ENCODE results near the gene STT3A.

The STT3A gene

DNA sequence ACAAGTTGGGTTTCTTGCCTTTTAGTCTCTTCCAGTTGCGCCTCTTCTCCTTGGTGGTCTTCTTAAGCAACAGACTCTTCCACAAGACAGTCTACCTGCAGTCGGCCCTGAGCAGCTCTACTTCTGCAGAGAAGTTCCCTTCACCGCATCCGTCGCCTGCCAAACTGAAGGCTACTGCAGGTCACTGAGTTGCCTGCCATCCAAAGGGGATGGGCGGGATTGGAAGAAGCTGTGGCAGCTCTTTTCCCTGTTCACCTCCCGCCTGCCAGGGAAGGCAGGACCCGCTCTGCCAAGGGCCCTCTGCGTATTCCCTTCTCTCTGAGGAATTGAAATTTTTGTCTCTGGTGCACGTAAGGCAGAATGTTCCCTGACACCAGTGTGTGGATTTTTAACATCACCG lies 9.2 kb upstream of the STT3A start:
- no peak for DNase-seq (ENCODE audit: low read depth in 1 of 2, low spot score in 1 of 2)
- Histone ChIP-seq H3K27ac (replicated peaks) (no peak overlapping the region), H3K4me3 (replicated peaks; ENCODE audit: insufficient read depth, low read length) (no peak overlapping the region), H3K27me3 (ENCODE audit: insufficient read depth, poor library complexity, severe bottlenecking) (no peaks in the 10 kb centered on the region)
- TF ChIP-seq SPI1 (IDR thresholded peaks at IDR 0.05; ENCODE audit: borderline replicate concordance, low read depth) = no peak
- TF ChIP-seq POLR2AphosphoS5 (IDR thresholded peaks at IDR 0.05; ENCODE audit: low read depth) = no peak
- TF ChIP-seq, protein P1, sequence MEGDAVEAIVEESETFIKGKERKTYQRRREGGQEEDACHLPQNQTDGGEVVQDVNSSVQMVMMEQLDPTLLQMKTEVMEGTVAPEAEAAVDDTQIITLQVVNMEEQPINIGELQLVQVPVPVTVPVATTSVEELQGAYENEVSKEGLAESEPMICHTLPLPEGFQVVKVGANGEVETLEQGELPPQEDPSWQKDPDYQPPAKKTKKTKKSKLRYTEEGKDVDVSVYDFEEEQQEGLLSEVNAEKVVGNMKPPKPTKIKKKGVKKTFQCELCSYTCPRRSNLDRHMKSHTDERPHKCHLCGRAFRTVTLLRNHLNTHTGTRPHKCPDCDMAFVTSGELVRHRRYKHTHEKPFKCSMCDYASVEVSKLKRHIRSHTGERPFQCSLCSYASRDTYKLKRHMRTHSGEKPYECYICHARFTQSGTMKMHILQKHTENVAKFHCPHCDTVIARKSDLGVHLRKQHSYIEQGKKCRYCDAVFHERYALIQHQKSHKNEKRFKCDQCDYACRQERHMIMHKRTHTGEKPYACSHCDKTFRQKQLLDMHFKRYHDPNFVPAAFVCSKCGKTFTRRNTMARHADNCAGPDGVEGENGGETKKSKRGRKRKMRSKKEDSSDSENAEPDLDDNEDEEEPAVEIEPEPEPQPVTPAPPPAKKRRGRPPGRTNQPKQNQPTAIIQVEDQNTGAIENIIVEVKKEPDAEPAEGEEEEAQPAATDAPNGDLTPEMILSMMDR (IDR thresholded peaks at IDR 0.05; ENCODE audit: insufficient read depth, low read length) = no peak
- TF ChIP-seq, protein P2, sequence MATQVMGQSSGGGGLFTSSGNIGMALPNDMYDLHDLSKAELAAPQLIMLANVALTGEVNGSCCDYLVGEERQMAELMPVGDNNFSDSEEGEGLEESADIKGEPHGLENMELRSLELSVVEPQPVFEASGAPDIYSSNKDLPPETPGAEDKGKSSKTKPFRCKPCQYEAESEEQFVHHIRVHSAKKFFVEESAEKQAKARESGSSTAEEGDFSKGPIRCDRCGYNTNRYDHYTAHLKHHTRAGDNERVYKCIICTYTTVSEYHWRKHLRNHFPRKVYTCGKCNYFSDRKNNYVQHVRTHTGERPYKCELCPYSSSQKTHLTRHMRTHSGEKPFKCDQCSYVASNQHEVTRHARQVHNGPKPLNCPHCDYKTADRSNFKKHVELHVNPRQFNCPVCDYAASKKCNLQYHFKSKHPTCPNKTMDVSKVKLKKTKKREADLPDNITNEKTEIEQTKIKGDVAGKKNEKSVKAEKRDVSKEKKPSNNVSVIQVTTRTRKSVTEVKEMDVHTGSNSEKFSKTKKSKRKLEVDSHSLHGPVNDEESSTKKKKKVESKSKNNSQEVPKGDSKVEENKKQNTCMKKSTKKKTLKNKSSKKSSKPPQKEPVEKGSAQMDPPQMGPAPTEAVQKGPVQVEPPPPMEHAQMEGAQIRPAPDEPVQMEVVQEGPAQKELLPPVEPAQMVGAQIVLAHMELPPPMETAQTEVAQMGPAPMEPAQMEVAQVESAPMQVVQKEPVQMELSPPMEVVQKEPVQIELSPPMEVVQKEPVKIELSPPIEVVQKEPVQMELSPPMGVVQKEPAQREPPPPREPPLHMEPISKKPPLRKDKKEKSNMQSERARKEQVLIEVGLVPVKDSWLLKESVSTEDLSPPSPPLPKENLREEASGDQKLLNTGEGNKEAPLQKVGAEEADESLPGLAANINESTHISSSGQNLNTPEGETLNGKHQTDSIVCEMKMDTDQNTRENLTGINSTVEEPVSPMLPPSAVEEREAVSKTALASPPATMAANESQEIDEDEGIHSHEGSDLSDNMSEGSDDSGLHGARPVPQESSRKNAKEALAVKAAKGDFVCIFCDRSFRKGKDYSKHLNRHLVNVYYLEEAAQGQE (IDR thresholded peaks at IDR 0.05; ENCODE audit: insufficient replicate concordance, low read depth) = no peak
- TF ChIP-seq GABPA (IDR thresholded peaks at IDR 0.05; ENCODE audit: low read depth) = no peak

DNA sequence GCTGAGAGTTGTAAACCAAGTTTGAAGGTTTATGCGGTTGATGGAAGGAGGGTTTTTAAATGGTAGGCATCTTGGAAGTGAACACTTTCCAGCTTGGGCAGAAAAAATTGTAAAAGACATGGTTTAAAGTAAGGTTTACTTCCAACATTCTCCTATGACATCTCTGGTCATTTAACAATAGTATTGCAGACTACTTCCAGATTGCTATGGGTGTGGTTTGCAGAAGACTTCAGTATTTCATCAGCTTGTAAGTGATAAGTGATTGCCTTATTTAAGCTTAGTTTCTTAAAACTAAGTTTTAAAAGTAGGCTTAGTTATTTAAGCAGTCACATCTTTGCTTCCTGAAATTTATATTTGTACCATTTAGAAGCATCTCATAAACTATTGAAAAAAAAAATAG lies 7.2 kb upstream of the STT3A start:
- DNase-seq (ENCODE audit: low read depth in 1 of 2, low spot score in 1 of 2) = no peak
- TF ChIP-seq, protein P1 (IDR thresholded peaks at IDR 0.05; ENCODE audit: insufficient read depth, low read length) = no peak
- TF ChIP-seq, protein P2 (IDR thresholded peaks at IDR 0.05; ENCODE audit: insufficient replicate concordance, low read depth) = no peak
- no peak for TF ChIP-seq SPI1 (IDR thresholded peaks at IDR 0.05; ENCODE audit: borderline replicate concordance, low read depth)
- TF ChIP-seq GABPA (IDR thresholded peaks at IDR 0.05; ENCODE audit: low read depth) = no peak
- no peak for TF ChIP-seq POLR2AphosphoS5 (IDR thresholded peaks at IDR 0.05; ENCODE audit: low read depth)
- H3K4me3 ChIP-seq (replicated peaks; ENCODE audit: insufficient read depth, low read length) = no peak overlapping the region
- no peak overlapping the region for H3K27ac ChIP-seq (replicated peaks)
- H3K27me3 ChIP-seq (ENCODE audit: insufficient read depth, poor library complexity, severe bottlenecking) = no peaks in the 10 kb centered on the region

DNA sequence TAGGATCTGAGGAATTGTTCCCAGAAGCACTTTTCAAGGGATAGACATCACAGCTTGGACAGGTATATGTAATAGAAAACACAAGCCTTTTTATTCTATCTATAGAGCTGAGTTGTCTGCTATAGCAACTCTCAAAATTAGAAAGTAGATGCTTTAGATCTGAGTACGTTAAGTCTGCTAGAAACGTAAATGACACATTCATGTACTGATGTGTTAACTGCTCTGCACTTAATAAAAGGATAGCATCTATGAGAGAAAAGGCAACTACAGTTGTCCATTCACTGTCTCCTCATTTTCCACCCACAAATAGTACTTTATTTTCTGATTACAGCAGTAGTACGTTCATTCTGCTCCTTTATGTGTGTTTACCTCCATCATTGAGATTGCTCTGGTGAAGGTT lies 6.0 kb upstream of the STT3A start:
- TF ChIP-seq, protein P2 (IDR thresholded peaks at IDR 0.05; ENCODE audit: insufficient replicate concordance, low read depth) = no peak
- no peak for TF ChIP-seq POLR2AphosphoS5 (IDR thresholded peaks at IDR 0.05; ENCODE audit: low read depth)
- Histone ChIP-seq H3K27ac (replicated peaks) (no peak overlapping the region), H3K27me3 (ENCODE audit: insufficient read depth, poor library complexity, severe bottlenecking) (no peaks in the 10 kb centered on the region)

DNA sequence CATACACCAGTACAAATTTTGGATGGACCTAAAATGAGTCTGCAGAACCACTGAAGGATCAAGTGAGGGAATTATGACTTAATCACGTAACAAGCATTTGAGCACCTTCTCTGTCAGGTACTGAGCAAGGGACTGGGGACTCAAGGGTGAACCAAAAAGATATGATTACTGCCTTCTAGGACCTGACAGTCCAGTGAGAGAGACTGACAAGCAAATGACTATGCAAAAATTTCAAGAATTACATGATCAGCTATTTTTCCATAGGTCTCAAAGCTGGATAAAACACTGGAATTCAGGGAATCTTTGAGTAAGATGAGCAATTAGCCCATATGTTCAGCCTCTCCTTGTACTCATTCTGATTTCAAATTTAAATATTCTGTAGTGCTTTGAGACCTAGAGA lies 5.2 kb upstream of the STT3A start:
- TF ChIP-seq SPI1 (IDR thresholded peaks at IDR 0.05; ENCODE audit: borderline replicate concordance, low read depth) (no peak), POLR2AphosphoS5 (IDR thresholded peaks at IDR 0.05; ENCODE audit: low read depth) (no peak), GABPA (IDR thresholded peaks at IDR 0.05; ENCODE audit: low read depth) (no peak)
- TF ChIP-seq, protein P1 (IDR thresholded peaks at IDR 0.05; ENCODE audit: insufficient read depth, low read length) = no peak
- TF ChIP-seq, protein P2 (IDR thresholded peaks at IDR 0.05; ENCODE audit: insufficient replicate concordance, low read depth) = no peak
- Histone ChIP-seq H3K27ac (replicated peaks) (no peak overlapping the region), H3K4me3 (replicated peaks; ENCODE audit: insufficient read depth, low read length) (no peak overlapping the region), H3K27me3 (ENCODE audit: insufficient read depth, poor library complexity, severe bottlenecking) (no peaks in the 10 kb centered on the region)
- DNase-seq (ENCODE audit: low read depth in 1 of 2, low spot score in 1 of 2) = no peak

More for the DNA sequence above, 6.0 kb upstream of the STT3A start:
- no peak for DNase-seq (ENCODE audit: low read depth in 1 of 2, low spot score in 1 of 2)
- H3K4me3 ChIP-seq (replicated peaks; ENCODE audit: insufficient read depth, low read length) = no peak overlapping the region
